ENCODE data around the gene TMEM41B.
"Not testable (repeated sequence)": the region's sequence is repeated elsewhere in the genome, so short reads cannot be mapped to it uniquely, and the experiment has no call there.

Gene TMEM41B

GRCh38 chr11:9304178-9304577, 10.2 kb downstream of the TMEM41B start:
- no peak for DNase-seq

- no peak for DNase-seq
Measured at GRCh38 chr11:9302448-9302847, 11.9 kb downstream of the TMEM41B start.

GRCh38 chr11:9301720-9302119, 12.7 kb downstream of the TMEM41B start:
- peak; percentile 88 for DNase-seq

GRCh38 chr11:9293646-9294045, 20.7 kb downstream of the TMEM41B start:
- DNase-seq, result no peak

GRCh38 chr11:9285850-9286587, 28.4 kb downstream of the TMEM41B start:
- no peak for DNase-seq

GRCh38 chr11:9280655-9281301, 33.6 kb downstream of the TMEM41B start:
- peak; percentile 90 for DNase-seq

- DNase-seq, result peak; percentile 8
Measured at GRCh38 chr11:9277176-9277575, 37.2 kb downstream of the TMEM41B start.

- peak; percentile 4 for DNase-seq
Measured at GRCh38 chr11:9276571-9276970, 37.8 kb downstream of the TMEM41B start.

- DNase-seq, result no peak
Measured at GRCh38 chr11:9274499-9275258, 39.7 kb downstream of the TMEM41B start.

GRCh38 chr11:9273376-9274336, 40.7 kb downstream of the TMEM41B start:
- peak; percentile 97 for DNase-seq

- DNase-seq, result no peak
Measured at GRCh38 chr11:9269492-9270013, 44.8 kb downstream of the TMEM41B start.

- DNase-seq, result no peak
Measured at GRCh38 chr11:9267680-9268079, 46.7 kb downstream of the TMEM41B start.

- DNase-seq, result no peak
Measured at GRCh38 chr11:9266926-9267325, 47.5 kb downstream of the TMEM41B start.

GRCh38 chr11:9266132-9266736, 48.2 kb downstream of the TMEM41B start:
- DNase-seq, result no peak

- DNase-seq, result peak; percentile 64
Measured at GRCh38 chr11:9265211-9266131, 48.9 kb downstream of the TMEM41B start, which contains the start of gene DENND5A. Gene DENND5A (minus strand): TSS chr11:9265350. CDS start chr11:9265069, 281 bp downstream.

- peak; percentile 95 for DNase-seq
Measured at GRCh38 chr11:9264316-9265210, 49.8 kb downstream of the TMEM41B start.

GRCh38 chr11:9263840-9264315, 50.5 kb downstream of the TMEM41B start:
- DNase-seq, result peak; percentile 89

GRCh38 chr11:9260838-9261146, 53.6 kb downstream of the TMEM41B start:
- not testable (repeated sequence) for DNase-seq

Measured in MV-4-11 (cell line).